ENCODE measurements around the gene MTARC2. TPM values are rescaled to one million over a fixed set of nuclear protein-coding genes. Genes with fewer than 3 reads are reported as not detected.

Gene MTARC2
- polyA plus RNA-seq (2012; ENCODE audit: insufficient read length, low read depth): not detected

DNA sequence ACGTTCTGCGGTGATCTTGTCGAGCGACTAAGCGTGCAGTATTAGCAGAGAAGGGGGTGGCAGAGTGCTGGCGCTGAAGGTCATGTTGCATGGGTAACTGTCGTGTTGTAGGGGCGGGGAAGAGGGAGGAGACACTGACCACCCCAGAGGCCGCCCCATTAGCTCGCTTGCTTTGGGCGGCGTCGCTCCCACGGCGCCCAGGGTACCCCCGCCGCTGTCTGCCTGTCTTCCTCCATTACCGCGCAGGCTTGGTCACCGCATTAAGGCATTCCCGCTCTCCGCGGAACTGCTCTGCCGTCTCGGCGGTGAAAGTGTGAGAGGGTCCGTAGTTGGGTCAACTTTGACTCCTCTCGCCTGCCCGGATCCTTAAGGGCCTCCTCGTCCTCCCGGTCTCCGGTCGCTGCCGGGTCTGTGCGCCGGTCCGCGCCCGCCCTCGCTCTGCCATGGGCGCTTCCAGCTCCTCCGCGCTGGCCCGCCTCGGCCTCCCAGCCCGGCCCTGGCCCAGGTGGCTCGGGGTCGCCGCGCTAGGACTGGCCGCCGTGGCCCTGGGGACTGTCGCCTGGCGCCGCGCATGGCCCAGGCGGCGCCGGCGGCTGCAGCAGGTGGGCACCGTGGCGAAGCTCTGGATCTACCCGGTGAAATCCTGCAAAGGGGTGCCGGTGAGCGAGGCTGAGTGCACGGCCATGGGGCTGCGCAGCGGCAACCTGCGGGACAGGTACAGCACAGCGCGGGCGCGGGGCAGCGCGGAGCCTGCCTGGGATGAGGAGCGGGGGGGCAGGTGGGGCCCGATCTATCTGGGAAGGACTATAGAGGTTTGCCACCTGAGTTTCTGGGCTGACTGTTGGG, at the start of gene MTARC2:
TSS of gene MTARC2 (plus strand) at position 234 of the 846 bp plus-strand sequence. CDS start at position 444, 210 bp downstream.
- TF ChIP-seq FOXP2 (optimal IDR thresholded peaks at IDR 0.05; ENCODE audit: borderline replicate concordance, extremely low read depth, extremely low read length, insufficient read depth) (no peak), TAF1 (IDR thresholded peaks at IDR 0.05; ENCODE audit: borderline replicate concordance, insufficient read depth, low read length) (no peak), POLR2AphosphoS5 (IDR thresholded peaks at IDR 0.05; ENCODE audit: low read depth, low read length) (no peak), SIN3A (IDR thresholded peaks at IDR 0.05; ENCODE audit: borderline replicate concordance, insufficient read depth, low read length) (no peak)
- TF ChIP-seq, protein P1, sequence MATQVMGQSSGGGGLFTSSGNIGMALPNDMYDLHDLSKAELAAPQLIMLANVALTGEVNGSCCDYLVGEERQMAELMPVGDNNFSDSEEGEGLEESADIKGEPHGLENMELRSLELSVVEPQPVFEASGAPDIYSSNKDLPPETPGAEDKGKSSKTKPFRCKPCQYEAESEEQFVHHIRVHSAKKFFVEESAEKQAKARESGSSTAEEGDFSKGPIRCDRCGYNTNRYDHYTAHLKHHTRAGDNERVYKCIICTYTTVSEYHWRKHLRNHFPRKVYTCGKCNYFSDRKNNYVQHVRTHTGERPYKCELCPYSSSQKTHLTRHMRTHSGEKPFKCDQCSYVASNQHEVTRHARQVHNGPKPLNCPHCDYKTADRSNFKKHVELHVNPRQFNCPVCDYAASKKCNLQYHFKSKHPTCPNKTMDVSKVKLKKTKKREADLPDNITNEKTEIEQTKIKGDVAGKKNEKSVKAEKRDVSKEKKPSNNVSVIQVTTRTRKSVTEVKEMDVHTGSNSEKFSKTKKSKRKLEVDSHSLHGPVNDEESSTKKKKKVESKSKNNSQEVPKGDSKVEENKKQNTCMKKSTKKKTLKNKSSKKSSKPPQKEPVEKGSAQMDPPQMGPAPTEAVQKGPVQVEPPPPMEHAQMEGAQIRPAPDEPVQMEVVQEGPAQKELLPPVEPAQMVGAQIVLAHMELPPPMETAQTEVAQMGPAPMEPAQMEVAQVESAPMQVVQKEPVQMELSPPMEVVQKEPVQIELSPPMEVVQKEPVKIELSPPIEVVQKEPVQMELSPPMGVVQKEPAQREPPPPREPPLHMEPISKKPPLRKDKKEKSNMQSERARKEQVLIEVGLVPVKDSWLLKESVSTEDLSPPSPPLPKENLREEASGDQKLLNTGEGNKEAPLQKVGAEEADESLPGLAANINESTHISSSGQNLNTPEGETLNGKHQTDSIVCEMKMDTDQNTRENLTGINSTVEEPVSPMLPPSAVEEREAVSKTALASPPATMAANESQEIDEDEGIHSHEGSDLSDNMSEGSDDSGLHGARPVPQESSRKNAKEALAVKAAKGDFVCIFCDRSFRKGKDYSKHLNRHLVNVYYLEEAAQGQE (IDR thresholded peaks at IDR 0.05; ENCODE audit: insufficient read depth in 1 of 2, low read depth in 2 of 2, low read length in 2 of 2): no peak

DNA sequence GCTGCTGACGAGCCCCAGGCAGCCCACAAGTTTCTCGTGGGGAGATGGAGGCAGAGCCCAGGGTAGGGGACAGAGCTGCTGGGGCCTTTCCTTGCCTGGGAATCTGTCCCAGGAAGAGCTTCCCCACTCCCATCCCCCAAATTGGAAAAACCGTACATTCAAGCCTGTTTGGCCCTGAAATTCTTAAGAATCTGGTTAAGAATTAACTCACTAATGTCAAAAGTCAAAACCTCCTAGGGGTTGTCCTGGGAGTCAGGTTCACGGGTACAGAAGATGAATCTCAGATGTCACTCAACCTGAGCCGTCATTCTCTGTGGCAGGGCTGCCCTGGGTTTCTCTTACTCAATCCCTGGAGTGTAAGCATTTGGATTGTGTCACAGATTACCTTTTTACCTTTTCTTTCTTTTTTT, 49.5 kb upstream of the MTARC2 start:
- TF ChIP-seq TAF1 (IDR thresholded peaks at IDR 0.05; ENCODE audit: borderline replicate concordance, insufficient read depth, low read length) (no peak), SIN3A (IDR thresholded peaks at IDR 0.05; ENCODE audit: borderline replicate concordance, insufficient read depth, low read length) (no peak), POLR2AphosphoS5 (IDR thresholded peaks at IDR 0.05; ENCODE audit: low read depth, low read length) (no peak), FOXP2 (optimal IDR thresholded peaks at IDR 0.05; ENCODE audit: borderline replicate concordance, extremely low read depth, extremely low read length, insufficient read depth) (no peak)
- TF ChIP-seq, protein P1 (IDR thresholded peaks at IDR 0.05; ENCODE audit: insufficient read depth in 1 of 2, low read depth in 2 of 2, low read length in 2 of 2): no peak

DNA sequence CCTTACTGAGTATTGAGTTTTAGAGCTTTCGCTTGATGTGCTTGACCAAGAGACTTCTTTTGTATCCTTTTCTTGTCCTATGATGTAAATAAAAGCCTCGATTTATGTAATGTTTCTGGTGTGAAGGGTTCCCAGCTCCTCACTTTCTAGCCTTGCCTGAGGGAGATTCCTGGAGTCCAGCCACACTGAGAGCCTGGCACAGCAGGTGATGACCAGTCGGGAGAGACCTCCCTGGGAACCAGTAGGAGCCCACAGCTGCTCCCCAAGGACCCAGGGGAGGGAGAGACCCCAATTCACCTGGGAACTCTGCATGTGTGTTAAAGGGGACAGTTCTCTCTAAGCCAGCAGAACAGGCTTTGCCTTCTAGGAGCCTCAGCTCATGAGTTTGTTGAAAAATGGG, 49.1 kb upstream of the MTARC2 start:
- TF ChIP-seq, protein P1 (IDR thresholded peaks at IDR 0.05; ENCODE audit: insufficient read depth in 1 of 2, low read depth in 2 of 2, low read length in 2 of 2): no peak
- no peak for TF ChIP-seq POLR2AphosphoS5 (IDR thresholded peaks at IDR 0.05; ENCODE audit: low read depth, low read length)
- no peak for TF ChIP-seq TAF1 (IDR thresholded peaks at IDR 0.05; ENCODE audit: borderline replicate concordance, insufficient read depth, low read length)
- TF ChIP-seq SIN3A (IDR thresholded peaks at IDR 0.05; ENCODE audit: borderline replicate concordance, insufficient read depth, low read length): no peak

DNA sequence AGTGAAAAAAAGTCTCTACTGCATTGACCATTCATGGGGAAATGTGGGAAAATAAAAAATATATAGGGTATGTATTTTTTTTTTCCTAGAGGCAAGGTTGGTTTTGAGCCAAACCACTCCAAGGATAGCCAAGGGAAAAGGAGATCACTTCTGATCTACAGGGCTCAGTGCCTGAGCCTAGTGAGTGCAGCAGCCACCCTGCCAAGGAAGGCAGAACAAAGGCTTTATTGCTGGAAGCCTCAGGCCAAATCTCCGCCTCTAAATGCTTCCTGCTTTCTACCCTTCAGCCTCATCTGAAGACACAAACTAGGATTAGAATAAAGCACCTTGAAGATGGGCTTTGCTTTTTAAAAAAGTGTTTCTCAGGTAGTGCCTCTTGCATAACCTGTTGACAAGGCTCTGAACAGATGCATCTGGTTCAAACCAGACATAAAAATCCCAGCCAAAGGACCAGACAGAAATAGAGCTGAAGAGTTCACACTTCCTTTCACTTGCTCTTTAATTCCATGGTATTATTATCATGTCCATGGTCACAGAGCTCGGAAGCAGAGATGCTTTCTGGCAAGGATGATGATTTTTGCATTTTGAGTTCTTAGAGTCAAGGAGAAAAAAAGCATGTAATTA, 47.5 kb upstream of the MTARC2 start:
- TF ChIP-seq, protein P1 (IDR thresholded peaks at IDR 0.05; ENCODE audit: insufficient read depth in 1 of 2, low read depth in 2 of 2, low read length in 2 of 2): no peak
- TF ChIP-seq FOXP2 (optimal IDR thresholded peaks at IDR 0.05; ENCODE audit: borderline replicate concordance, extremely low read depth, extremely low read length, insufficient read depth): no peak
- no peak for TF ChIP-seq POLR2AphosphoS5 (IDR thresholded peaks at IDR 0.05; ENCODE audit: low read depth, low read length)
- TF ChIP-seq TAF1 (IDR thresholded peaks at IDR 0.05; ENCODE audit: borderline replicate concordance, insufficient read depth, low read length): no peak
- no peak for TF ChIP-seq SIN3A (IDR thresholded peaks at IDR 0.05; ENCODE audit: borderline replicate concordance, insufficient read depth, low read length)

Measured in PFSK-1 (cell line).